GM23338 (cell line): ENCODE measurements around the gene EGFL8. TPM values are rescaled to one million over a fixed set of nuclear protein-coding genes. Genes with fewer than 3 reads are reported as not detected.

Experiments
- ATAC-seq: fragments of 200-7000 bp; cut with Tn5 transposase; 3 replicates; pipeline ENCODE4 v1.9.1; 2020
- DNase-seq: peaks from one replicate; pipeline ENCODE4 v3.0.0-alpha.2; 2015; ENCODE audit warnings: low spot score
- H2AFZ ChIP-seq: fragments of 200-600 bp; sonication (generic); 2 replicates; pipeline ENCODE4 v1.8.0; 2016; ENCODE audit warnings: antibody characterized with exemption, mild to moderate bottlenecking, moderate library complexity
- H3F3A ChIP-seq: fragments of 200-600 bp; sonication (generic); replicated peaks from 2 replicates; pipeline ENCODE4 v1.8.0; 2017; ENCODE audit warnings: antibody characterized with exemption, mixed run types, low read depth
- H3K27ac ChIP-seq: fragments of 200-600 bp; sonication (generic); 2 replicates; pipeline ENCODE4 v1.6.1; 2016; ENCODE audit warnings: low read depth
- H3K27me3 ChIP-seq: fragments of 200-600 bp; sonication (generic); 2 replicates; pipeline ENCODE4 v1.8.0; 2016; ENCODE audit warnings: mild to moderate bottlenecking, mixed run types, moderate library complexity; ENCODE audit not compliant: insufficient read depth
- H3K36me3 ChIP-seq: fragments of 200-600 bp; sonication (generic); 2 replicates; pipeline ENCODE4 v1.8.0; 2016; ENCODE audit warnings: mild to moderate bottlenecking; ENCODE audit not compliant: insufficient read depth
- H3K4me1 ChIP-seq: fragments of 200-600 bp; sonication (generic); 2 replicates; pipeline ENCODE4 v1.8.0; 2016; ENCODE audit warnings: mild to moderate bottlenecking, moderate library complexity; ENCODE audit not compliant: insufficient read depth
- H3K4me2 ChIP-seq: fragments of 200-600 bp; sonication (generic); 2 replicates; pipeline ENCODE4 v1.7.1; 2017; ENCODE audit warnings: mixed run types
- H3K4me3 ChIP-seq: fragments of 200-600 bp; sonication (generic); 2 replicates; pipeline ENCODE4 v1.6.1; 2016; ENCODE audit warnings: mixed run types
- H3K79me2 ChIP-seq: fragments of 200-600 bp; sonication (generic); replicated peaks from 2 replicates; pipeline ENCODE4 v1.8.0; 2017; ENCODE audit warnings: mild to moderate bottlenecking; ENCODE audit not compliant: insufficient read depth
- H3K9me2 ChIP-seq: fragments of 200-600 bp; sonication (generic); 2 replicates; pipeline ENCODE4 v1.8.0; 2017; ENCODE audit not compliant: insufficient read depth
- H4K20me1 ChIP-seq: fragments of 200-600 bp; sonication (generic); replicated peaks from 2 replicates; pipeline ENCODE4 v1.8.0; 2017; ENCODE audit warnings: mild to moderate bottlenecking; ENCODE audit not compliant: insufficient read depth
- H3K27ac Mint-ChIP-seq: 2 replicates; pipeline ENCODE4 v1.8.0; 2020; ENCODE audit warnings: inconsistent platforms, mild to moderate bottlenecking, moderate library complexity, mixed read lengths
- H3K27me3 Mint-ChIP-seq: 3 replicates; pipeline ENCODE4 v1.8.0; 2022; ENCODE audit warnings: low read depth, mild to moderate bottlenecking, moderate library complexity, mixed read lengths, inconsistent platforms; ENCODE audit not compliant: insufficient read depth, poor library complexity
- H3K36me3 Mint-ChIP-seq: 3 replicates; pipeline ENCODE4 v1.8.0; 2021; ENCODE audit warnings: low read depth, mild to moderate bottlenecking, inconsistent platforms, moderate library complexity, mixed read lengths
- H3K4me1 Mint-ChIP-seq: 3 replicates; pipeline ENCODE4 v1.8.0; 2020; ENCODE audit warnings: mild to moderate bottlenecking, inconsistent platforms, mixed read lengths
- H3K4me3 Mint-ChIP-seq: 3 replicates; pipeline ENCODE4 v1.8.0; 2021; ENCODE audit warnings: moderate library complexity, mild to moderate bottlenecking, inconsistent platforms, mixed read lengths
- H3K9me3 Mint-ChIP-seq: 3 replicates; pipeline ENCODE4 v1.8.0; 2020; ENCODE audit warnings: moderate library complexity, mild to moderate bottlenecking, inconsistent platforms, mixed read lengths
- CREB1 ChIP-seq: fragments of 250-450 bp; sonication (Bioruptor Pico); IDR thresholded peaks from 2 replicates; pipeline ENCODE4 v1.5.0; 2020; ENCODE audit warnings: low read depth, mild to moderate bottlenecking, moderate library complexity
- ETS1 ChIP-seq: IDR thresholded peaks from 2 replicates; pipeline ENCODE4 v1.6.1; 2016; ENCODE audit warnings: antibody characterized with exemption
- EZH2 ChIP-seq: fragments of 200-600 bp; sonication (generic); IDR thresholded peaks from one replicate; pipeline ENCODE4 v1.8.0; 2017; ENCODE audit warnings: antibody characterized with exemption, mild to moderate bottlenecking, low read depth; ENCODE audit not compliant: unreplicated experiment
- EZH2phosphoT487 ChIP-seq: fragments of 200-600 bp; sonication (generic); IDR thresholded peaks from one replicate; pipeline ENCODE4 v1.8.1; 2018; ENCODE audit warnings: antibody characterized with exemption; ENCODE audit not compliant: unreplicated experiment
- JUNB ChIP-seq: IDR thresholded peaks from one replicate; pipeline ENCODE4 v1.6.1; 2016; ENCODE audit warnings: antibody characterized with exemption; ENCODE audit not compliant: unreplicated experiment
- NANOG ChIP-seq: IDR thresholded peaks from 2 replicates; pipeline ENCODE4 v1.6.1; 2016; ENCODE audit warnings: antibody characterized with exemption, borderline replicate concordance
- POLR2AphosphoS5 ChIP-seq: IDR thresholded peaks from 2 replicates; pipeline ENCODE4 v1.6.1; 2016; ENCODE audit warnings: antibody characterized with exemption, low read depth
- REST ChIP-seq: IDR thresholded peaks from one replicate; pipeline ENCODE4 v1.6.1; 2018; ENCODE audit warnings: antibody characterized with exemption; ENCODE audit not compliant: unreplicated experiment
- STAT1 ChIP-seq: IDR thresholded peaks from one replicate; pipeline ENCODE4 v1.6.1; 2016; ENCODE audit warnings: antibody characterized with exemption; ENCODE audit not compliant: unreplicated experiment
- ZNF114 ChIP-seq: fragments of 250-450 bp; sonication (Bioruptor Pico); IDR thresholded peaks from 2 replicates; pipeline ENCODE4 v1.5.0; 2020; ENCODE audit warnings: mild to moderate bottlenecking, moderate library complexity
- ZNF331 ChIP-seq: fragments of 250-450 bp; sonication (Bioruptor Pico); IDR thresholded peaks from 2 replicates; pipeline ENCODE4 v1.5.0; 2020; ENCODE audit warnings: low read depth, mild to moderate bottlenecking, moderate library complexity
- ZNF462 ChIP-seq: fragments of 250-450 bp; sonication (Bioruptor Pico); IDR thresholded peaks from 2 replicates; pipeline ENCODE4 v1.5.0; 2020; ENCODE audit warnings: mild to moderate bottlenecking, moderate library complexity
- polyA plus RNA-seq: library from polyadenylated mRNA; unstranded; fragments of >200 nt; fragmentation: Nextera tagmentation; extraction: Ambion mirVana; gene quantifications from 2 replicates; pipeline ENCODE4 v1.2.1, GENCODE V29; 2016
- total RNA-seq: library from RNA; depleted of rRNA; stranded (reverse); fragments of >200 nt; shearing (Covaris generic); gene quantifications from 2 replicates; pipeline ENCODE4 v1.2.3, GENCODE V29; 2014
- TF ChIP-seq, protein P1 (sequence below), 2 experiments: fragments of 200-600 bp in 1 of 2; sonication (generic) in 1 of 2; conservative IDR thresholded peaks; 2 replicates each; pipeline versions ENCODE4 v1.5.1 to v1.6.1; 2016 to 2017; ENCODE audit warnings: antibody characterized with exemption in 2 of 2, low read depth in 2 of 2, mild to moderate bottlenecking in 2 of 2, moderate library complexity in 1 of 2

The EGFL8 gene
- total and polyA plus RNA-seq, 2 experiments from 2014 or later = 6.1 to 7.4 TPM

DNA sequence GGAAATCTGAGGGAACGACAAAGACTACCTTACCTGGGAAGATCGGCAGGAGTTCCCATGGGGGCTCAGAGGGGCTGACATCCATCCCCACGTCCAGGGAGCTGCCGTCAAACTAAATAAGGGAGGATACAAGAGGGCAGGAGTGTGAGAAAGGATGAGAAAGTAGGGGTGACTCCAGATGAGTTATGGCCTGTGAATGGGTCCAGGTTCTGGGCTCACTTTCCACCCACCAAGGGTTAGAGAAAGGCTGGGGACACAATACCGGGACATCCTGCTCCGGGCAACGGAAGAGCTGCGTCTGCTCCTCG is 37.0 kb upstream of the EGFL8 start:
- Histone ChIP-seq H2AFZ (peak overlapping the region; percentile 54; the same call in 1 of the 2 replicates), H3K4me3 (peak overlapping the region; percentile 86), H3K4me1 (peaks cover 22% of the 10 kb centered on the region), H3K4me2 (peak overlapping the region; percentile 86), H3F3A (peaks cover 10% of the 10 kb centered on the region; the same call in 1 of the 2 replicates), H4K20me1 (0 out of 2 replicates have a peak, but pooled peaks cover 5% of the 10 kb centered on the region), H3K27me3 (no peaks in the 10 kb centered on the region), H3K36me3 (0 out of 2 replicates have a peak, but pooled peaks cover 7% of the 10 kb centered on the region), H3K9me2 (no peaks in the 10 kb centered on the region), H3K79me2 (peaks cover 20% of the 10 kb centered on the region), H3K27ac (peak overlapping the region; percentile 94)
- Mint-ChIP-seq H3K27ac (peak overlapping the region; percentile 99), H3K36me3 (peaks cover 30% of the 10 kb centered on the region), H3K27me3 (peaks cover 16% of the 10 kb centered on the region), H3K4me3 (peak overlapping the region; percentile 100), H3K9me3 (no peaks in the 10 kb centered on the region), H3K4me1 (peaks cover 23% of the 10 kb centered on the region)
- DNase-seq = no peak
- no peak for ATAC-seq
- no peak for TF ChIP-seq EZH2phosphoT487
- TF ChIP-seq, protein P1, sequence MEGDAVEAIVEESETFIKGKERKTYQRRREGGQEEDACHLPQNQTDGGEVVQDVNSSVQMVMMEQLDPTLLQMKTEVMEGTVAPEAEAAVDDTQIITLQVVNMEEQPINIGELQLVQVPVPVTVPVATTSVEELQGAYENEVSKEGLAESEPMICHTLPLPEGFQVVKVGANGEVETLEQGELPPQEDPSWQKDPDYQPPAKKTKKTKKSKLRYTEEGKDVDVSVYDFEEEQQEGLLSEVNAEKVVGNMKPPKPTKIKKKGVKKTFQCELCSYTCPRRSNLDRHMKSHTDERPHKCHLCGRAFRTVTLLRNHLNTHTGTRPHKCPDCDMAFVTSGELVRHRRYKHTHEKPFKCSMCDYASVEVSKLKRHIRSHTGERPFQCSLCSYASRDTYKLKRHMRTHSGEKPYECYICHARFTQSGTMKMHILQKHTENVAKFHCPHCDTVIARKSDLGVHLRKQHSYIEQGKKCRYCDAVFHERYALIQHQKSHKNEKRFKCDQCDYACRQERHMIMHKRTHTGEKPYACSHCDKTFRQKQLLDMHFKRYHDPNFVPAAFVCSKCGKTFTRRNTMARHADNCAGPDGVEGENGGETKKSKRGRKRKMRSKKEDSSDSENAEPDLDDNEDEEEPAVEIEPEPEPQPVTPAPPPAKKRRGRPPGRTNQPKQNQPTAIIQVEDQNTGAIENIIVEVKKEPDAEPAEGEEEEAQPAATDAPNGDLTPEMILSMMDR (conservative IDR thresholded peaks at IDR 0.05; ENCODE audit: low read depth in 2 of 2) = no peak
- TF ChIP-seq ZNF331 (CRISPR knock-in tag) = no peak
- TF ChIP-seq CREB1 (CRISPR knock-in tag) = no peak
- no peak for TF ChIP-seq POLR2AphosphoS5
- no peak for TF ChIP-seq ZNF114 (CRISPR knock-in tag)
- no peak for TF ChIP-seq JUNB
- no peak for TF ChIP-seq NANOG
- TF ChIP-seq EZH2 = no peak
- no peak for TF ChIP-seq REST
- TF ChIP-seq ETS1 = no peak
- TF ChIP-seq STAT1 = no peak
- no peak for TF ChIP-seq ZNF462
